GM23338 (cell line): ENCODE measurements around the gene MTF1. TPM values are rescaled to one million over a fixed set of nuclear protein-coding genes. Genes with fewer than 3 reads are reported as not detected.

Experiments
- ATAC-seq: fragments of 200-7000 bp; cut with Tn5 transposase; 3 replicates; pipeline ENCODE4 v1.9.1; 2020
- DNase-seq: peaks from one replicate; pipeline ENCODE4 v3.0.0-alpha.2; 2015; ENCODE audit warnings: low spot score
- H2AFZ ChIP-seq: fragments of 200-600 bp; sonication (generic); 2 replicates; pipeline ENCODE4 v1.8.0; 2016; ENCODE audit warnings: antibody characterized with exemption, mild to moderate bottlenecking, moderate library complexity
- H3F3A ChIP-seq: fragments of 200-600 bp; sonication (generic); replicated peaks from 2 replicates; pipeline ENCODE4 v1.8.0; 2017; ENCODE audit warnings: antibody characterized with exemption, mixed run types, low read depth
- H3K27ac ChIP-seq: fragments of 200-600 bp; sonication (generic); 2 replicates; pipeline ENCODE4 v1.6.1; 2016; ENCODE audit warnings: low read depth
- H3K27me3 ChIP-seq: fragments of 200-600 bp; sonication (generic); 2 replicates; pipeline ENCODE4 v1.8.0; 2016; ENCODE audit warnings: mild to moderate bottlenecking, mixed run types, moderate library complexity; ENCODE audit not compliant: insufficient read depth
- H3K36me3 ChIP-seq: fragments of 200-600 bp; sonication (generic); 2 replicates; pipeline ENCODE4 v1.8.0; 2016; ENCODE audit warnings: mild to moderate bottlenecking; ENCODE audit not compliant: insufficient read depth
- H3K4me1 ChIP-seq: fragments of 200-600 bp; sonication (generic); 2 replicates; pipeline ENCODE4 v1.8.0; 2016; ENCODE audit warnings: mild to moderate bottlenecking, moderate library complexity; ENCODE audit not compliant: insufficient read depth
- H3K4me2 ChIP-seq: fragments of 200-600 bp; sonication (generic); 2 replicates; pipeline ENCODE4 v1.7.1; 2017; ENCODE audit warnings: mixed run types
- H3K4me3 ChIP-seq: fragments of 200-600 bp; sonication (generic); 2 replicates; pipeline ENCODE4 v1.6.1; 2016; ENCODE audit warnings: mixed run types
- H3K79me2 ChIP-seq: fragments of 200-600 bp; sonication (generic); replicated peaks from 2 replicates; pipeline ENCODE4 v1.8.0; 2017; ENCODE audit warnings: mild to moderate bottlenecking; ENCODE audit not compliant: insufficient read depth
- H3K9me2 ChIP-seq: fragments of 200-600 bp; sonication (generic); 2 replicates; pipeline ENCODE4 v1.8.0; 2017; ENCODE audit not compliant: insufficient read depth
- H4K20me1 ChIP-seq: fragments of 200-600 bp; sonication (generic); replicated peaks from 2 replicates; pipeline ENCODE4 v1.8.0; 2017; ENCODE audit warnings: mild to moderate bottlenecking; ENCODE audit not compliant: insufficient read depth
- H3K27ac Mint-ChIP-seq: 2 replicates; pipeline ENCODE4 v1.8.0; 2020; ENCODE audit warnings: inconsistent platforms, mild to moderate bottlenecking, moderate library complexity, mixed read lengths
- H3K27me3 Mint-ChIP-seq: 3 replicates; pipeline ENCODE4 v1.8.0; 2022; ENCODE audit warnings: low read depth, mild to moderate bottlenecking, moderate library complexity, mixed read lengths, inconsistent platforms; ENCODE audit not compliant: insufficient read depth, poor library complexity
- H3K36me3 Mint-ChIP-seq: 3 replicates; pipeline ENCODE4 v1.8.0; 2021; ENCODE audit warnings: low read depth, mild to moderate bottlenecking, inconsistent platforms, moderate library complexity, mixed read lengths
- H3K4me1 Mint-ChIP-seq: 3 replicates; pipeline ENCODE4 v1.8.0; 2020; ENCODE audit warnings: mild to moderate bottlenecking, inconsistent platforms, mixed read lengths
- H3K4me3 Mint-ChIP-seq: 3 replicates; pipeline ENCODE4 v1.8.0; 2021; ENCODE audit warnings: moderate library complexity, mild to moderate bottlenecking, inconsistent platforms, mixed read lengths
- H3K9me3 Mint-ChIP-seq: 3 replicates; pipeline ENCODE4 v1.8.0; 2020; ENCODE audit warnings: moderate library complexity, mild to moderate bottlenecking, inconsistent platforms, mixed read lengths
- CREB1 ChIP-seq: fragments of 250-450 bp; sonication (Bioruptor Pico); IDR thresholded peaks from 2 replicates; pipeline ENCODE4 v1.5.0; 2020; ENCODE audit warnings: low read depth, mild to moderate bottlenecking, moderate library complexity
- STAT1 ChIP-seq: IDR thresholded peaks from one replicate; pipeline ENCODE4 v1.6.1; 2016; ENCODE audit warnings: antibody characterized with exemption; ENCODE audit not compliant: unreplicated experiment
- ZNF331 ChIP-seq: fragments of 250-450 bp; sonication (Bioruptor Pico); IDR thresholded peaks from 2 replicates; pipeline ENCODE4 v1.5.0; 2020; ENCODE audit warnings: low read depth, mild to moderate bottlenecking, moderate library complexity
- polyA plus RNA-seq: library from polyadenylated mRNA; unstranded; fragments of >200 nt; fragmentation: Nextera tagmentation; extraction: Ambion mirVana; gene quantifications from 2 replicates; pipeline ENCODE4 v1.2.1, GENCODE V29; 2016
- total RNA-seq: library from RNA; depleted of rRNA; stranded (reverse); fragments of >200 nt; shearing (Covaris generic); gene quantifications from 2 replicates; pipeline ENCODE4 v1.2.3, GENCODE V29; 2014
- TF ChIP-seq, protein P1 (sequence below), 2 experiments: fragments of 200-600 bp in 1 of 2; sonication (generic) in 1 of 2; conservative IDR thresholded peaks; 2 replicates each; pipeline versions ENCODE4 v1.5.1 to v1.6.1; 2016 to 2017; ENCODE audit warnings: antibody characterized with exemption in 2 of 2, low read depth in 2 of 2, mild to moderate bottlenecking in 2 of 2, moderate library complexity in 1 of 2
- TF ChIP-seq, protein P2 (sequence below): fragments of 250-450 bp; sonication (Bioruptor Pico); IDR thresholded peaks from 2 replicates; pipeline ENCODE4 v1.5.0; 2020; ENCODE audit warnings: mild to moderate bottlenecking, moderate library complexity

MTF1 gene
- total and polyA plus RNA-seq, 2 experiments from 2014 or later: 4.5 to 5.6 TPM

DNA sequence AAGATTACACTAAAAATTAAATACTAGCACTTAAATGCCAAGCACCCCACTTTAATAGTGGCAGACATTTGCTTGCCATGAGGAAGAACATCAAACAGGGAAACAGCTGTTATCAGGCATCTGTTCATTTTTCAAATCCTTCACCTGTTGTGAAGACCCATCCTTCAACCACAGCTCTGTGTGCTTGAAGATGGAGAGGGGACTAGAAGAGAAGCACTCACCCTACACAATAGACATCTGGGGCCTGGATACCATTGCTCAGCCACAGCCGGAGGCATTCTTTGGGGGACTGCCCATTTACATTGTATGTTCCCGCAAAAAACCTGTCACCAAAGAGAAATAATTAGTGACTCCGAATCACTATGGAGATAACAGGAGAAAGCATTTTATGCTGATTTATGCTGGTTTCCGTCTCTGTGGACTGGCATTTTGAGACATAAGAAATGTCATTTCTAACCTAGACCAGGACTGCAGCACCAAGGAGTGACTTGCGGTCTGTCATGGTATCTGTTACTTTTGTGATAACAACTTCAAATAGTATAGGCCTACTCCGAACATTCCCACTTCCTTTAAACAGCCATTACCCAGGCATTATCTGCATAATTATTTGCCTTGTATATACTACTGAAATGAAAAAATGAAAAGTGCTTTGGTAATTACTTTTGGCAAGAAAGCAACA, 28.8 kb upstream of the MTF1 start:
- no peak for ATAC-seq

More for the DNA sequence above, 28.8 kb upstream of the MTF1 start:
- Histone ChIP-seq H3F3A (no peaks in the 10 kb centered on the region), H3K4me3 (no peak overlapping the region), H4K20me1 (no peaks in the 10 kb centered on the region; the same call in 1 of the 2 replicates), H2AFZ (no peak overlapping the region), H3K79me2 (no peaks in the 10 kb centered on the region; the same call in 1 of the 2 replicates), H3K36me3 (peaks cover 28% of the 10 kb centered on the region), H3K9me2 (no peaks in the 10 kb centered on the region), H3K4me2 (no peak overlapping the region), H3K27ac (no peak overlapping the region), H3K27me3 (no peaks in the 10 kb centered on the region), H3K4me1 (no peaks in the 10 kb centered on the region)
- TF ChIP-seq STAT1 (no peak), ZNF331 (CRISPR knock-in tag) (no peak), CREB1 (CRISPR knock-in tag) (no peak)
- TF ChIP-seq, protein P1, sequence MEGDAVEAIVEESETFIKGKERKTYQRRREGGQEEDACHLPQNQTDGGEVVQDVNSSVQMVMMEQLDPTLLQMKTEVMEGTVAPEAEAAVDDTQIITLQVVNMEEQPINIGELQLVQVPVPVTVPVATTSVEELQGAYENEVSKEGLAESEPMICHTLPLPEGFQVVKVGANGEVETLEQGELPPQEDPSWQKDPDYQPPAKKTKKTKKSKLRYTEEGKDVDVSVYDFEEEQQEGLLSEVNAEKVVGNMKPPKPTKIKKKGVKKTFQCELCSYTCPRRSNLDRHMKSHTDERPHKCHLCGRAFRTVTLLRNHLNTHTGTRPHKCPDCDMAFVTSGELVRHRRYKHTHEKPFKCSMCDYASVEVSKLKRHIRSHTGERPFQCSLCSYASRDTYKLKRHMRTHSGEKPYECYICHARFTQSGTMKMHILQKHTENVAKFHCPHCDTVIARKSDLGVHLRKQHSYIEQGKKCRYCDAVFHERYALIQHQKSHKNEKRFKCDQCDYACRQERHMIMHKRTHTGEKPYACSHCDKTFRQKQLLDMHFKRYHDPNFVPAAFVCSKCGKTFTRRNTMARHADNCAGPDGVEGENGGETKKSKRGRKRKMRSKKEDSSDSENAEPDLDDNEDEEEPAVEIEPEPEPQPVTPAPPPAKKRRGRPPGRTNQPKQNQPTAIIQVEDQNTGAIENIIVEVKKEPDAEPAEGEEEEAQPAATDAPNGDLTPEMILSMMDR (conservative IDR thresholded peaks at IDR 0.05; ENCODE audit: low read depth in 2 of 2): no peak
- TF ChIP-seq, protein P2, sequence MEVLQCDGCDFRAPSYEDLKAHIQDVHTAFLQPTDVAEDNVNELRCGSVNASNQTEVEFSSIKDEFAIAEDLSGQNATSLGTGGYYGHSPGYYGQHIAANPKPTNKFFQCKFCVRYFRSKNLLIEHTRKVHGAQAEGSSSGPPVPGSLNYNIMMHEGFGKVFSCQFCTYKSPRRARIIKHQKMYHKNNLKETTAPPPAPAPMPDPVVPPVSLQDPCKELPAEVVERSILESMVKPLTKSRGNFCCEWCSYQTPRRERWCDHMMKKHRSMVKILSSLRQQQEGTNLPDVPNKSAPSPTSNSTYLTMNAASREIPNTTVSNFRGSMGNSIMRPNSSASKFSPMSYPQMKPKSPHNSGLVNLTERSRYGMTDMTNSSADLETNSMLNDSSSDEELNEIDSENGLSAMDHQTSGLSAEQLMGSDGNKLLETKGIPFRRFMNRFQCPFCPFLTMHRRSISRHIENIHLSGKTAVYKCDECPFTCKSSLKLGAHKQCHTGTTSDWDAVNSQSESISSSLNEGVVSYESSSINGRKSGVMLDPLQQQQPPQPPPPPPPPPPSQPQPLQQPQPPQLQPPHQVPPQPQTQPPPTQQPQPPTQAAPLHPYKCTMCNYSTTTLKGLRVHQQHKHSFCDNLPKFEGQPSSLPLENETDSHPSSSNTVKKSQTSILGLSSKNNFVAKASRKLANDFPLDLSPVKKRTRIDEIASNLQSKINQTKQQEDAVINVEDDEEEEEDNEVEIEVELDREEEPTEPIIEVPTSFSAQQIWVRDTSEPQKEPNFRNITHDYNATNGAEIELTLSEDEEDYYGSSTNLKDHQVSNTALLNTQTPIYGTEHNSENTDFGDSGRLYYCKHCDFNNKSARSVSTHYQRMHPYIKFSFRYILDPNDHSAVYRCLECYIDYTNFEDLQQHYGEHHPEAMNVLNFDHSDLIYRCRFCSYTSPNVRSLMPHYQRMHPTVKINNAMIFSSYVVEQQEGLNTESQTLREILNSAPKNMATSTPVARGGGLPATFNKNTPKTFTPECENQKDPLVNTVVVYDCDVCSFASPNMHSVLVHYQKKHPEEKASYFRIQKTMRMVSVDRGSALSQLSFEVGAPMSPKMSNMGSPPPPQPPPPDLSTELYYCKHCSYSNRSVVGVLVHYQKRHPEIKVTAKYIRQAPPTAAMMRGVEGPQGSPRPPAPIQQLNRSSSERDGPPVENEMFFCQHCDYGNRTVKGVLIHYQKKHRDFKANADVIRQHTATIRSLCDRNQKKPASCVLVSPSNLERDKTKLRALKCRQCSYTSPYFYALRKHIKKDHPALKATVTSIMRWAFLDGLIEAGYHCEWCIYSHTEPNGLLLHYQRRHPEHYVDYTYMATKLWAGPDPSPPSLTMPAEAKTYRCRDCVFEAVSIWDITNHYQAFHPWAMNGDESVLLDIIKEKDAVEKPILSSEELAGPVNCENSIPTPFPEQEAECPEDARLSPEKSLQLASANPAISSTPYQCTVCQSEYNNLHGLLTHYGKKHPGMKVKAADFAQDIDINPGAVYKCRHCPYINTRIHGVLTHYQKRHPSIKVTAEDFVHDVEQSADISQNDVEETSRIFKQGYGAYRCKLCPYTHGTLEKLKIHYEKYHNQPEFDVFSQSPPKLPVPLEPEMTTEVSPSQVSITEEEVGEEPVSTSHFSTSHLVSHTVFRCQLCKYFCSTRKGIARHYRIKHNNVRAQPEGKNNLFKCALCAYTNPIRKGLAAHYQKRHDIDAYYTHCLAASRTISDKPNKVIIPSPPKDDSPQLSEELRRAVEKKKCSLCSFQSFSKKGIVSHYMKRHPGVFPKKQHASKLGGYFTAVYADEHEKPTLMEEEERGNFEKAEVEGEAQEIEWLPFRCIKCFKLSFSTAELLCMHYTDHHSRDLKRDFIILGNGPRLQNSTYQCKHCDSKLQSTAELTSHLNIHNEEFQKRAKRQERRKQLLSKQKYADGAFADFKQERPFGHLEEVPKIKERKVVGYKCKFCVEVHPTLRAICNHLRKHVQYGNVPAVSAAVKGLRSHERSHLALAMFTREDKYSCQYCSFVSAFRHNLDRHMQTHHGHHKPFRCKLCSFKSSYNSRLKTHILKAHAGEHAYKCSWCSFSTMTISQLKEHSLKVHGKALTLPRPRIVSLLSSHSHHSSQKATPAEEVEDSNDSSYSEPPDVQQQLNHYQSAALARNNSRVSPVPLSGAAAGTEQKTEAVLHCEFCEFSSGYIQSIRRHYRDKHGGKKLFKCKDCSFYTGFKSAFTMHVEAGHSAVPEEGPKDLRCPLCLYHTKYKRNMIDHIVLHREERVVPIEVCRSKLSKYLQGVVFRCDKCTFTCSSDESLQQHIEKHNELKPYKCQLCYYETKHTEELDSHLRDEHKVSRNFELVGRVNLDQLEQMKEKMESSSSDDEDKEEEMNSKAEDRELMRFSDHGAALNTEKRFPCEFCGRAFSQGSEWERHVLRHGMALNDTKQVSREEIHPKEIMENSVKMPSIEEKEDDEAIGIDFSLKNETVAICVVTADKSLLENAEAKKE (CRISPR knock-in tag): no peak
- Mint-ChIP-seq H3K4me1 (no peaks in the 10 kb centered on the region), H3K4me3 (no peak overlapping the region), H3K27ac (no peak overlapping the region), H3K9me3 (no peaks in the 10 kb centered on the region), H3K36me3 (peaks cover 50% of the 10 kb centered on the region), H3K27me3 (peaks cover 3% of the 10 kb centered on the region)
- no peak for DNase-seq
